Neural progenitor cell (in vitro differentiated cells): ENCODE results near the gene THRB.

ENCODE experiments used
- CTCF ChIP-seq: fragments of 200-600 bp; sonication (generic); IDR thresholded peaks from 2 replicates; pipeline ENCODE4 v1.5.1; 2017; ENCODE audit warnings: antibody characterized with exemption, mild to moderate bottlenecking
- EZH2 ChIP-seq: fragments of 200-600 bp; sonication (generic); IDR thresholded peaks from 2 replicates; pipeline ENCODE4 v1.6.1; 2017; ENCODE audit warnings: antibody characterized with exemption, mild to moderate bottlenecking, moderate library complexity
- EZH2phosphoT487 ChIP-seq: fragments of 200-600 bp; sonication (generic); IDR thresholded peaks from 2 replicates; pipeline ENCODE4 v1.6.1; 2017; ENCODE audit warnings: antibody characterized with exemption

GRCh38 chr3:24539699-24540098 lies 45.0 kb upstream of the THRB start:
- TF ChIP-seq CTCF = no peak
- TF ChIP-seq EZH2 = no peak
- no peak for TF ChIP-seq EZH2phosphoT487
